ENCODE data around the gene PRKCI.
"Not testable (repeated sequence)": the region's sequence is repeated elsewhere in the genome, so short reads cannot be mapped to it uniquely, and the experiment has no call there.

The PRKCI gene

GRCh38 chr3:170302008-170302407, 79.8 kb downstream of the PRKCI start:
- no peaks in the 10 kb centered on the region for H3K9me3 Mint-ChIP-seq
- DNase-seq, result no peak

GRCh38 chr3:170306015-170306414, 83.8 kb downstream of the PRKCI start:
- Mint-ChIP-seq H3K4me1 (no peaks in the 10 kb centered on the region), H3K27ac (no peak overlapping the region), H3K9me3 (no peaks in the 10 kb centered on the region), H3K27me3 (no peaks in the 10 kb centered on the region), H3K4me3 (no peak overlapping the region)
- ATAC-seq (no peak), DNase-seq (no peak)

More at GRCh38 chr3:170302008-170302407, 79.8 kb downstream of the PRKCI start:
- Mint-ChIP-seq H3K27me3 (no peaks in the 10 kb centered on the region), H3K4me1 (no peaks in the 10 kb centered on the region), H3K27ac (no peak overlapping the region), H3K4me3 (no peak overlapping the region)
- no peak for ATAC-seq

- no peaks in the 10 kb centered on the region for H3K27me3 Mint-ChIP-seq
- DNase-seq (no peak), ATAC-seq (no peak)
- no peaks in the 10 kb centered on the region for H3K4me1 Mint-ChIP-seq
- H3K9me3 Mint-ChIP-seq, result no peaks in the 10 kb centered on the region
- no peak overlapping the region for H3K27ac Mint-ChIP-seq
- H3K4me3 Mint-ChIP-seq, result no peak overlapping the region
Observed at GRCh38 chr3:170307671-170308405, 85.6 kb downstream of the PRKCI start.

GRCh38 chr3:170309046-170309445, 86.8 kb downstream of the PRKCI start:
- Mint-ChIP-seq H3K4me1 (no peaks in the 10 kb centered on the region), H3K9me3 (no peaks in the 10 kb centered on the region), H3K4me3 (no peak overlapping the region), H3K27ac (no peak overlapping the region), H3K27me3 (no peaks in the 10 kb centered on the region)
- ATAC-seq (no peak), DNase-seq (no peak)

GRCh38 chr3:170317954-170318353, 95.7 kb downstream of the PRKCI start:
- Mint-ChIP-seq H3K4me1 (no peaks in the 10 kb centered on the region), H3K27ac (no peak overlapping the region), H3K27me3 (no peaks in the 10 kb centered on the region), H3K4me3 (no peak overlapping the region), H3K9me3 (no peaks in the 10 kb centered on the region)
- no peak for ATAC-seq
- no peak for DNase-seq

- no peak overlapping the region for H3K27ac Mint-ChIP-seq
- H3K9me3 Mint-ChIP-seq, result no peaks in the 10 kb centered on the region
- no peak for DNase-seq
- ATAC-seq, result no peak
- no peaks in the 10 kb centered on the region for H3K4me1 Mint-ChIP-seq
- H3K4me3 Mint-ChIP-seq, result no peak overlapping the region
- H3K27me3 Mint-ChIP-seq, result no peaks in the 10 kb centered on the region
Observed at GRCh38 chr3:170320461-170321121, 98.4 kb downstream of the PRKCI start.

- H3K27me3 Mint-ChIP-seq, result no peaks in the 10 kb centered on the region
- no peaks in the 10 kb centered on the region for H3K9me3 Mint-ChIP-seq
- H3K4me1 Mint-ChIP-seq, result no peaks in the 10 kb centered on the region
- ATAC-seq (no peak), DNase-seq (no peak)
- no peak overlapping the region for H3K27ac Mint-ChIP-seq
- no peak overlapping the region for H3K4me3 Mint-ChIP-seq
Observed at GRCh38 chr3:170321321-170322034, 99.3 kb downstream of the PRKCI start.

- Mint-ChIP-seq H3K27ac (no peak overlapping the region), H3K4me3 (no peak overlapping the region), H3K9me3 (no peaks in the 10 kb centered on the region), H3K4me1 (no peaks in the 10 kb centered on the region), H3K27me3 (no peaks in the 10 kb centered on the region)
- no peak for DNase-seq
- ATAC-seq, result no peak
Observed at GRCh38 chr3:170322566-170323269, 100.5 kb downstream of the PRKCI start.

- H3K27me3 Mint-ChIP-seq, result no peaks in the 10 kb centered on the region
- H3K9me3 Mint-ChIP-seq, result peaks cover 0 to 4% of the 10 kb centered on the region in 2 donors
- H3K4me1 Mint-ChIP-seq, result no peaks in the 10 kb centered on the region
- ATAC-seq (no peak), DNase-seq (no peak)
- no peak overlapping the region for H3K4me3 Mint-ChIP-seq
- H3K27ac Mint-ChIP-seq, result no peak overlapping the region
Observed at GRCh38 chr3:170323331-170323730, 101.1 kb downstream of the PRKCI start.

- no peaks in the 10 kb centered on the region for H3K4me1 Mint-ChIP-seq
- peaks cover 0 to 8% of the 10 kb centered on the region in 2 donors for H3K9me3 Mint-ChIP-seq
Observed at GRCh38 chr3:170324962-170325361, 102.7 kb downstream of the PRKCI start.

GRCh38 chr3:170327040-170327808, 105.0 kb downstream of the PRKCI start:
- DNase-seq (no peak), ATAC-seq (peak; percentile 85)
- Mint-ChIP-seq H3K4me3 (no peak overlapping the region), H3K27ac (no peak overlapping the region), H3K9me3 (peaks cover 0 to 8% of the 10 kb centered on the region in 2 donors), H3K27me3 (no peaks in the 10 kb centered on the region), H3K4me1 (no peaks in the 10 kb centered on the region)

More at GRCh38 chr3:170324962-170325361, 102.7 kb downstream of the PRKCI start:
- ATAC-seq, result no peak
- DNase-seq, result no peak
- Mint-ChIP-seq H3K4me3 (no peak overlapping the region), H3K27me3 (no peaks in the 10 kb centered on the region), H3K27ac (no peak overlapping the region)

- H3K4me3 Mint-ChIP-seq, H3K27ac Mint-ChIP-seq, ATAC-seq, H3K4me1 Mint-ChIP-seq, H3K9me3 Mint-ChIP-seq, H3K27me3 Mint-ChIP-seq, DNase-seq: not testable (repeated sequence)
Observed at GRCh38 chr3:170327868-170328548, 105.8 kb downstream of the PRKCI start.

- no peaks in the 10 kb centered on the region for H3K27me3 Mint-ChIP-seq
- peaks cover 0 to 8% of the 10 kb centered on the region in 2 donors for H3K9me3 Mint-ChIP-seq
- H3K27ac Mint-ChIP-seq, result no peak overlapping the region
- H3K4me3 Mint-ChIP-seq, result no peak overlapping the region
- no peak for DNase-seq
- no peak for ATAC-seq
- no peaks in the 10 kb centered on the region for H3K4me1 Mint-ChIP-seq
Observed at GRCh38 chr3:170330366-170330765, 108.1 kb downstream of the PRKCI start.

GRCh38 chr3:170331143-170331542, 108.9 kb downstream of the PRKCI start:
- H3K27me3 Mint-ChIP-seq, result no peaks in the 10 kb centered on the region
- DNase-seq, result no peak
- H3K9me3 Mint-ChIP-seq, result peaks cover 0 to 8% of the 10 kb centered on the region in 2 donors
- H3K27ac Mint-ChIP-seq, result no peak overlapping the region
- H3K4me3 Mint-ChIP-seq, result no peak overlapping the region
- H3K4me1 Mint-ChIP-seq, result no peaks in the 10 kb centered on the region
- no peak for ATAC-seq

Measured in stimulated activated naive CD8-positive, alpha-beta T cell treated with anti-CD3 and anti-CD28 coated beads, Interleukin-15, amount 100 ng/mL, for 72 hours (primary cell).